Measurements from ENCODE around the gene PROCR. TPM values are rescaled to one million over a fixed set of nuclear protein-coding genes. Genes with fewer than 3 reads are reported as not detected.
"Not testable (repeated sequence)": the region's sequence is repeated elsewhere in the genome, so short reads cannot be mapped to it uniquely, and the experiment has no call there.

PROCR gene
- total RNA-seq, 1 donor: 38.0 TPM

DNA sequence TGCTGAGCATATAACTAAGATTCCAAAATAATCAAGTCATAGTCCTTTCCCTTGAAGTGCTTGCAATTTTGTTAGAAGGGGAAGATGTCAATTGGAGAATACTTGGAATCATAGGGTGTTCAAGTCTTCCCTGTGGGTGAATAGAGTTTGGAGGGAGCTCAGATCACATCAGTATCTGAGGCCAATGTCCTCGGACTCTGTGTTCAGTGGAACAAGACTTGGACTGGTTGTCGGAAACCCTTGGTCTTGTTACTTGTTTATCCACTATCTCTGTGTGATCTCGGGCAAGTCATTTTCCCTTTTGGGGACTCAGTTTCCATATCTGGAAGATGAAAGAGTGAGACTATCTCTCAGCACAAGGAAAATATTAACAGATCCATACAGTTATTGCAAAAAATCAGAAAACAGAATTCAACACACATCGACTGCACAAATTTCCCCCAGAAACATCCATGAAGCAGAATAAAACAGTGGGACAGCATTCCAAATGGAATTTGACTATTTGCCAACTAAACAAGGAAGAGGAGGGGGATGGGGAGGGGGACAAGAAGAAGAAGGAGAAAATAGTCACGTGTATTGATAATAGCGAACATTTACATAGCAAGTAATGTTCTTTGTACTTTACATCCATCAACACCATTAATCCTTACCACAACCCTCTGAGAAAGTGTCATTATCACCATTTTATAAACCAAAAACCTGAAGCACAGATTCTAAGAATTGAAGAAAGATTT lies 20.9 kb upstream of the PROCR start:
- H3K4me2 ChIP-seq (ENCODE audit: insufficient read depth, low read length): no peak overlapping the region
- no peak overlapping the region for H3K4me3 ChIP-seq (ENCODE audit: insufficient read depth, low read length)
- no peak overlapping the region for H3K27ac ChIP-seq (ENCODE audit: low read depth, low read length)
- TF ChIP-seq, protein P1, sequence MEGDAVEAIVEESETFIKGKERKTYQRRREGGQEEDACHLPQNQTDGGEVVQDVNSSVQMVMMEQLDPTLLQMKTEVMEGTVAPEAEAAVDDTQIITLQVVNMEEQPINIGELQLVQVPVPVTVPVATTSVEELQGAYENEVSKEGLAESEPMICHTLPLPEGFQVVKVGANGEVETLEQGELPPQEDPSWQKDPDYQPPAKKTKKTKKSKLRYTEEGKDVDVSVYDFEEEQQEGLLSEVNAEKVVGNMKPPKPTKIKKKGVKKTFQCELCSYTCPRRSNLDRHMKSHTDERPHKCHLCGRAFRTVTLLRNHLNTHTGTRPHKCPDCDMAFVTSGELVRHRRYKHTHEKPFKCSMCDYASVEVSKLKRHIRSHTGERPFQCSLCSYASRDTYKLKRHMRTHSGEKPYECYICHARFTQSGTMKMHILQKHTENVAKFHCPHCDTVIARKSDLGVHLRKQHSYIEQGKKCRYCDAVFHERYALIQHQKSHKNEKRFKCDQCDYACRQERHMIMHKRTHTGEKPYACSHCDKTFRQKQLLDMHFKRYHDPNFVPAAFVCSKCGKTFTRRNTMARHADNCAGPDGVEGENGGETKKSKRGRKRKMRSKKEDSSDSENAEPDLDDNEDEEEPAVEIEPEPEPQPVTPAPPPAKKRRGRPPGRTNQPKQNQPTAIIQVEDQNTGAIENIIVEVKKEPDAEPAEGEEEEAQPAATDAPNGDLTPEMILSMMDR (IDR thresholded peaks at IDR 0.05; ENCODE audit: extremely low read depth, low read depth, low read length): no peak
- no peak overlapping the region for H2AFZ ChIP-seq (ENCODE audit: low read length)
- no peaks in the 10 kb centered on the region for H3K9me3 ChIP-seq (ENCODE audit: low read depth, low read length)
- no peaks in the 10 kb centered on the region for H4K20me1 ChIP-seq (ENCODE audit: insufficient read depth, low read length)
- H3K36me3 ChIP-seq (ENCODE audit: insufficient read depth, low read length): no peaks in the 10 kb centered on the region
- peak; percentile 52 for DNase-seq (ENCODE audit: insufficient read length, low spot score, missing footprints)
- H3K4me1 ChIP-seq (ENCODE audit: insufficient read depth, low read length): peaks cover 18% of the 10 kb centered on the region
- H3K27me3 ChIP-seq (ENCODE audit: insufficient read depth, low read length): no peaks in the 10 kb centered on the region
- peaks cover 6% of the 10 kb centered on the region for H3K79me2 ChIP-seq (ENCODE audit: insufficient read depth, low read length)

DNA sequence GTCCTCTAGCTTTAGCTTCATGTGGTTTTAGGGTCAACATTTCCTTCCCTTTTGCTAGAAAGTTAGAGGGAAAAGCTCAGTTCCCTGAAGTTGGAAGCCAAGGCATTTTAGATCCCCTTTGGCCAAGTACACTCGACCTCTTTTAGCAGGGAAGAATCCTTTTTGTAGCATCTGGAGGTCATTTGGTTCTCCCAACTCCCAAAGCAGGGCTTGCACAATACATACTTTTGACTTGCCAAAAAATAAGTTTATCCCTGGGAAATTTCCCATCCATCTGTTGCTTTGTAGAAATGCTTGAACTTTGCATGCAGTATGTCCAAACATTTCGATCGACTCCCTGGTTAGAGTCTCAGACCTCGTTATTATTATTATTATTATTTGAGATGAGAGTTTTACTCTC lies 20.1 kb upstream of the PROCR start:
- Histone ChIP-seq H3K36me3 (ENCODE audit: insufficient read depth, low read length) (no peaks in the 10 kb centered on the region), H3K4me1 (ENCODE audit: insufficient read depth, low read length) (peaks cover 11% of the 10 kb centered on the region), H3K4me3 (ENCODE audit: insufficient read depth, low read length) (no peak overlapping the region), H3K4me2 (ENCODE audit: insufficient read depth, low read length) (no peak overlapping the region), H4K20me1 (ENCODE audit: insufficient read depth, low read length) (no peaks in the 10 kb centered on the region), H2AFZ (ENCODE audit: low read length) (no peak overlapping the region), H3K79me2 (ENCODE audit: insufficient read depth, low read length) (peaks cover 3% of the 10 kb centered on the region), H3K9me3 (ENCODE audit: low read depth, low read length) (no peaks in the 10 kb centered on the region), H3K27ac (ENCODE audit: low read depth, low read length) (no peak overlapping the region), H3K27me3 (ENCODE audit: insufficient read depth, low read length) (no peaks in the 10 kb centered on the region)
- TF ChIP-seq, protein P1 (IDR thresholded peaks at IDR 0.05; ENCODE audit: extremely low read depth, low read depth, low read length): no peak
- DNase-seq (ENCODE audit: insufficient read length, low spot score, missing footprints): peak; percentile 85

DNA sequence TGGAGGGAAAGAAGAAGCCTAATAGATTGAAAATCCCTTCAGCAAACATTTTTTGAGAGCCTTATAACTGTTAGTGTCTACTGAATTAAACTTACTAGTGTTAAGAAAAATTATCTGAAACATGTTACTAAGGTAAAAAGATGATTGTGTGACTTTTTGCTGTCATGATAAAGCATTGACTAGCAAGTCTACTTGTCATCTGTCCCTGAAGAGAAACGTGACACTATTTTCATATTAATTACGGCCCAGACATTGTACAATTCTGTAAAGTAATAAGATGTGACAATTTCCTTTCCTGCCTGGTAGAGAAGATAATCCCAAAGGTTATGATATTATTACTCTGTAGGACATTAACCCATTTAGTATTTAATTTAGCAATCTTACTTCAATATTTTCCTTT lies 15.9 kb upstream of the PROCR start:
- Histone ChIP-seq H3K4me1 (ENCODE audit: insufficient read depth, low read length) (no peaks in the 10 kb centered on the region), H2AFZ (ENCODE audit: low read length) (no peak overlapping the region), H4K20me1 (ENCODE audit: insufficient read depth, low read length) (no peaks in the 10 kb centered on the region), H3K4me2 (ENCODE audit: insufficient read depth, low read length) (no peak overlapping the region), H3K27me3 (ENCODE audit: insufficient read depth, low read length) (no peaks in the 10 kb centered on the region), H3K36me3 (ENCODE audit: insufficient read depth, low read length) (no peaks in the 10 kb centered on the region), H3K27ac (ENCODE audit: low read depth, low read length) (no peak overlapping the region), H3K9me3 (ENCODE audit: low read depth, low read length) (no peaks in the 10 kb centered on the region), H3K4me3 (ENCODE audit: insufficient read depth, low read length) (no peak overlapping the region), H3K79me2 (ENCODE audit: insufficient read depth, low read length) (no peaks in the 10 kb centered on the region)
- peak; percentile 73 for DNase-seq (ENCODE audit: insufficient read length, low spot score, missing footprints)
- TF ChIP-seq, protein P1 (IDR thresholded peaks at IDR 0.05; ENCODE audit: extremely low read depth, low read depth, low read length): no peak

DNA sequence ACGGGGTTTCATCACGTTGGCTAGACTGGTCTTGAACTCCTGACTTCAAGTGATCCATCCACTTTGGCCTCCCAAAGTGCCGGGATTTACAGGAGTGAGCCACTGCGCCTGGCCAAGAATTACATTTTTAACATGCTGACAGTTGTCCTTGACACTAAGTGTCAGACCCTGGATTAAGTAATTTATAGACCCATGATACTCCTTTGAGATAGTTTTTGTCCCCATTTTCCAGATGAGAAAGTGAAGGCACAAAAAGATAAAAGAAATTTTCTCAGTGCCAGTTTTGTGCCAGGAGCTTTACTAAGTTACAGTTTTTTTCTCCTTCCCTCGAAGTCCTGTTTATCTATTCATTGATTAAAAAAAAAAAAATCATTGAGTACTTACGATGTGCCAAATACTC lies 14.9 kb upstream of the PROCR start:
- TF ChIP-seq, protein P1 (IDR thresholded peaks at IDR 0.05; ENCODE audit: extremely low read depth, low read depth, low read length): no peak
- H3K4me3 ChIP-seq (ENCODE audit: insufficient read depth, low read length): no peak overlapping the region
- H3K79me2 ChIP-seq (ENCODE audit: insufficient read depth, low read length): no peaks in the 10 kb centered on the region
- no peaks in the 10 kb centered on the region for H3K27me3 ChIP-seq (ENCODE audit: insufficient read depth, low read length)
- no peak overlapping the region for H3K27ac ChIP-seq (ENCODE audit: low read depth, low read length)
- peak; percentile 52 for DNase-seq (ENCODE audit: insufficient read length, low spot score, missing footprints)
- H4K20me1 ChIP-seq (ENCODE audit: insufficient read depth, low read length): no peaks in the 10 kb centered on the region
- no peak overlapping the region for H3K4me2 ChIP-seq (ENCODE audit: insufficient read depth, low read length)
- no peaks in the 10 kb centered on the region for H3K4me1 ChIP-seq (ENCODE audit: insufficient read depth, low read length)
- H3K9me3 ChIP-seq (ENCODE audit: low read depth, low read length): no peaks in the 10 kb centered on the region
- no peaks in the 10 kb centered on the region for H3K36me3 ChIP-seq (ENCODE audit: insufficient read depth, low read length)
- H2AFZ ChIP-seq (ENCODE audit: low read length): no peak overlapping the region

DNA sequence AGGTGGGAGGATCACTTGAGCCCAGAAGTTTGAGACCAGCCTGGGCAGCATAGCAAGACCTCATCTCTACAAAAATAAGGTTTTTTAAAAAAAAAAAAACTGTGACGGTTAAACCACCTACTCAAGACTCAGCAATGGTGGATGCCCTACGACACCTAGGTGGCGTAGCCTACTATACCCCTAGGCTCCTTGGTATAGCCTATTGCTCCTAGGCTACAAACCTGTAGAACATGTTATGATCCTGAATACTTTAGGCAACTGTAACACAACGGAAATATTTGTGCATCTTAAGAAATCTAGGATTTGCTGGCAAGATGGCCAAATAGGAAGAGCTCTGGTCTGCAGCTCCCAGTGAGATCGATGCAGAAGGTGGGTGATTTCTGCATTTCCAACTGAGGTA lies 11.5 kb upstream of the PROCR start:
- H3K4me2 ChIP-seq (ENCODE audit: insufficient read depth, low read length); H3K4me1 ChIP-seq (ENCODE audit: insufficient read depth, low read length); H3K4me3 ChIP-seq (ENCODE audit: insufficient read depth, low read length); H4K20me1 ChIP-seq (ENCODE audit: insufficient read depth, low read length); H2AFZ ChIP-seq (ENCODE audit: low read length); H3K27ac ChIP-seq (ENCODE audit: low read depth, low read length); H3K9me3 ChIP-seq (ENCODE audit: low read depth, low read length); H3K79me2 ChIP-seq (ENCODE audit: insufficient read depth, low read length); H3K27me3 ChIP-seq (ENCODE audit: insufficient read depth, low read length); DNase-seq (ENCODE audit: insufficient read length, low spot score, missing footprints); H3K36me3 ChIP-seq (ENCODE audit: insufficient read depth, low read length): not testable (repeated sequence)

DNA sequence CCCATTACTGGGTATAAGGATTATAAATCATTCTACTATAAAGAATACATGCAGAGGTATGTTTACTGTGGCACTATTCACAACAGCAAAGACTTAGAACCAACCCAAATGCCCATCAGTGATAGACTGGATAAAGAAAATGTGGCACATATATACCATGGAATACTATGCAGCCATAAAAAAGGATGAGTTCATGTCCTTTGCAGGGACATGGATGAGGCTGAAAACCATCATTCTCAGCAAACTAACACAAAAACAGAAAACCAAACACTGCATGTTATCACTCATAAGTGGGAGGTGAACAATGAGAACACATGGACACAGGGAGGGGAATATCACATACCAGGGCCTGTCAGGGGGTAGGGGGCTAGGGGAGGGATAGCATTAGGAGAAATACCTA lies 7.3 kb upstream of the PROCR start:
- H3K4me3 ChIP-seq (ENCODE audit: insufficient read depth, low read length); DNase-seq (ENCODE audit: insufficient read length, low spot score, missing footprints): not testable (repeated sequence)

More for the DNA sequence above, 7.3 kb upstream of the PROCR start:
- not testable (repeated sequence) for H4K20me1 ChIP-seq (ENCODE audit: insufficient read depth, low read length); H3K27ac ChIP-seq (ENCODE audit: low read depth, low read length); H2AFZ ChIP-seq (ENCODE audit: low read length); H3K4me1 ChIP-seq (ENCODE audit: insufficient read depth, low read length); H3K9me3 ChIP-seq (ENCODE audit: low read depth, low read length); H3K79me2 ChIP-seq (ENCODE audit: insufficient read depth, low read length); H3K36me3 ChIP-seq (ENCODE audit: insufficient read depth, low read length); H3K27me3 ChIP-seq (ENCODE audit: insufficient read depth, low read length); H3K4me2 ChIP-seq (ENCODE audit: insufficient read depth, low read length)

Measured in osteoblast (primary cell).